ENCODE results near the gene ZBTB20. TPM values are rescaled to one million over a fixed set of nuclear protein-coding genes. Genes with fewer than 3 reads are reported as not detected.

ZBTB20 gene
- total and polyA plus RNA-seq, 10 donors, result 0.32 to 89.7 (median 71.8) TPM

DNA sequence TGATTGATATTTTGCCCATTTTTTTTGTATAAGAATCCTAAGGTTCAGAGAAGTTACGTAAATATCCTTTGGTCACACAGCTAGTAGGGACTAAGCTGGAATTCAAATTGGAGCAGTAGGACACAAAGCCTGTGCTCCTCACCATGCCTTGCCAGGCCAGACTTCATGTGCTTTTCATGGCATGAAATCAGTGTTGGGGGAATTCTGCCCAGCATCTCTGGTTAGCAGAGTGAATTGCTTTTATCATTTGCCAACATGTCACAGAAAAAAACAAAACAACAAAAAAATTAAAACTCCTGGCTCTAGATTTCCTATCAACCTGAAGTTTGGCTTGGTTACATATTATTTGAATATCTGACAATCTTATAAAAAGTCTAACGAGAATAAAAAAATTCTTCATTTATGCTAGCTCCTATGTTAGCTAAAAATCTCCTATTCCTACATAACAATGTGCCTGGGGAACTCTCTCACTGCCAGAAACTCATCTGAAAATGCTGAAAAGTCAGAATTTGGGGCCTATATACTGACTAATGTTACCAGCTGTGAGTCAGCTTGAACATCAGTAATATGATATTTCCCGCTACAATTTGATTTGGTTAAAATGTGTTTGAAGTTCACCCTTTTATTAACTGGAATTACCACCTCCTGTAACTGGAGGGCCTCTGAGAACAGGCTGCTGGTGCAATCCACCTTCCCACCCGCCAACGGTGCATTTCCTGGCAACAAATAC is 711.5 kb downstream of the ZBTB20 start:
- no peak overlapping the region for H3K4me3 ChIP-seq
- H3K27ac ChIP-seq, result no peak overlapping the region
- peaks cover 0 to 4% (median under 1%) of the 10 kb centered on the region in 6 donors for H3K4me1 ChIP-seq
- H3K36me3 ChIP-seq, result no peaks in the 10 kb centered on the region
- intact Hi-C loops (cut with DNase I; ENCODE audit: low total_unique reads), result no loop called here
- 86 to 94% (median 89%) methylated on average over 5 of the region's 5 CpGs for WGBS, 5 donors
- H3K9me3 ChIP-seq, result no peaks in the 10 kb centered on the region
- no peaks in the 10 kb centered on the region for H3K27me3 ChIP-seq (replicated peaks in 1 of 7)
- TF ChIP-seq, protein P1, sequence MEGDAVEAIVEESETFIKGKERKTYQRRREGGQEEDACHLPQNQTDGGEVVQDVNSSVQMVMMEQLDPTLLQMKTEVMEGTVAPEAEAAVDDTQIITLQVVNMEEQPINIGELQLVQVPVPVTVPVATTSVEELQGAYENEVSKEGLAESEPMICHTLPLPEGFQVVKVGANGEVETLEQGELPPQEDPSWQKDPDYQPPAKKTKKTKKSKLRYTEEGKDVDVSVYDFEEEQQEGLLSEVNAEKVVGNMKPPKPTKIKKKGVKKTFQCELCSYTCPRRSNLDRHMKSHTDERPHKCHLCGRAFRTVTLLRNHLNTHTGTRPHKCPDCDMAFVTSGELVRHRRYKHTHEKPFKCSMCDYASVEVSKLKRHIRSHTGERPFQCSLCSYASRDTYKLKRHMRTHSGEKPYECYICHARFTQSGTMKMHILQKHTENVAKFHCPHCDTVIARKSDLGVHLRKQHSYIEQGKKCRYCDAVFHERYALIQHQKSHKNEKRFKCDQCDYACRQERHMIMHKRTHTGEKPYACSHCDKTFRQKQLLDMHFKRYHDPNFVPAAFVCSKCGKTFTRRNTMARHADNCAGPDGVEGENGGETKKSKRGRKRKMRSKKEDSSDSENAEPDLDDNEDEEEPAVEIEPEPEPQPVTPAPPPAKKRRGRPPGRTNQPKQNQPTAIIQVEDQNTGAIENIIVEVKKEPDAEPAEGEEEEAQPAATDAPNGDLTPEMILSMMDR (IDR thresholded peaks at IDR 0.05 in 8 of 11, conservative IDR thresholded peaks at IDR 0.05 in 3 of 11), result no peak
- TF ChIP-seq POLR2A (IDR thresholded peaks at IDR 0.05), result no peak
- TF ChIP-seq POLR2AphosphoS5 (IDR thresholded peaks at IDR 0.05), result no peak
- no peak for DNase-seq

DNA sequence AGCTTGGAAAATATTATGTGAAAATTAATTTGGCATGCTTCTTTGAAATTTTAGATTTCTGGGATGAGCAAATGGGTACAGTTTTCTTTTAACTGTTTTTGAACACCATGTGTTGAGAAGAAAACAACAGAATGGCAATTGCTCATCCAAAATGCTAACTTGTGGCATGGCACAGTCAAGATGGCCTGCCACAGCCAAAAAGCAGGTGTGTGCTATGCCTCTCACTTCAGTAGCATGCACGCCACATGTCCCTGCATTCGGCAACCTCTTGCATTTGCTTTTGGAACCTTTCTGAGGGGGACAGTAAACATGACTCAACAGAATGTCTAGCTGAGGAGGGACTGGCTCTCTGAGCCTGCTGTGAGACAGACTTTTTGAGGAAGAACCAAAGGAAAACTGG is 714.8 kb downstream of the ZBTB20 start:
- no peaks in the 10 kb centered on the region for H3K36me3 ChIP-seq
- H3K4me1 ChIP-seq, result no peaks in the 10 kb centered on the region
- no peak overlapping the region for H3K4me3 ChIP-seq
- no peaks in the 10 kb centered on the region for H3K27me3 ChIP-seq (replicated peaks in 1 of 7)
- intact Hi-C loops (cut with DNase I; ENCODE audit: low total_unique reads), result no loop called here
- no peak for DNase-seq
- no peak overlapping the region for H3K27ac ChIP-seq
- TF ChIP-seq, protein P1 (IDR thresholded peaks at IDR 0.05 in 8 of 11, conservative IDR thresholded peaks at IDR 0.05 in 3 of 11), result no peak
- TF ChIP-seq POLR2A (IDR thresholded peaks at IDR 0.05) (no peak), POLR2AphosphoS5 (IDR thresholded peaks at IDR 0.05) (no peak)
- no peaks in the 10 kb centered on the region for H3K9me3 ChIP-seq
- 95 to 100% (median 98%) methylated on average over 2 of the region's 2 CpGs for WGBS, 5 donors

DNA sequence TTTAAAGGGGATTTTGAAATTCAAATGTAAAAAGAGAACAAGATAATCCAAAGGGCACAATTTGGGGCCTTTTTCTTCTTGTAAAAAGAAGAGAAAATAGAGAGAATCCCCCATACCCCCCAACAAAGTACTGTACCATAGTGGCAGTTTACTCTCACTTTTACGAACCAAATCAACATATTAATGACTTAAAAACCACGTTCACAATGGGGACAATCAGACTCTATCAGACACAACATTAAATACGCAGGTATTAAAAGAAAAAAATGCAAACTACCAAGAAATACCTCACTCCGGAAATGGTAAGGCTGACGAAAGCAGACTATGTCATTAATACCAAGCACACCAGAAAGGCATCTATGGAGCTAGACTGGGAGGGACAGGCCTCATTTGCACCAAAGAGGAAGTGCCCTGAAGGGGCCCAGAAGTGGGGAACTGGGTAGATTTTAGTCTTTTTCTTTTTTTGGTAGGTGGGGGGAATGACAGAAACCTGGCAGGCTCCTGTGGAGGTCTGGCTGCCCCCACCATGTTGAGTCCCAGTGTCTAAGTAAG is 719.0 kb downstream of the ZBTB20 start:
- 69 to 90% (median 79%) methylated on average over 5 of the region's 5 CpGs for WGBS, 5 donors
- DNase-seq, result no peak
- H3K4me3 ChIP-seq, result no peak overlapping the region
- no peaks in the 10 kb centered on the region for H3K27me3 ChIP-seq (replicated peaks in 1 of 7)
- H3K9me3 ChIP-seq, result no peaks in the 10 kb centered on the region
- intact Hi-C loops (cut with DNase I; ENCODE audit: low total_unique reads), result no loop called here
- no peaks in the 10 kb centered on the region for H3K4me1 ChIP-seq
- no peaks in the 10 kb centered on the region for H3K36me3 ChIP-seq
- TF ChIP-seq, protein P1 (IDR thresholded peaks at IDR 0.05 in 8 of 11, conservative IDR thresholded peaks at IDR 0.05 in 3 of 11), result no peak
- peak in 1 of 3 donors; percentile 6 for TF ChIP-seq POLR2AphosphoS5 (IDR thresholded peaks at IDR 0.05)
- H3K27ac ChIP-seq, result peak overlapping the region in 5 of 8 donors; percentile 16 to 57 (median 47)

DNA sequence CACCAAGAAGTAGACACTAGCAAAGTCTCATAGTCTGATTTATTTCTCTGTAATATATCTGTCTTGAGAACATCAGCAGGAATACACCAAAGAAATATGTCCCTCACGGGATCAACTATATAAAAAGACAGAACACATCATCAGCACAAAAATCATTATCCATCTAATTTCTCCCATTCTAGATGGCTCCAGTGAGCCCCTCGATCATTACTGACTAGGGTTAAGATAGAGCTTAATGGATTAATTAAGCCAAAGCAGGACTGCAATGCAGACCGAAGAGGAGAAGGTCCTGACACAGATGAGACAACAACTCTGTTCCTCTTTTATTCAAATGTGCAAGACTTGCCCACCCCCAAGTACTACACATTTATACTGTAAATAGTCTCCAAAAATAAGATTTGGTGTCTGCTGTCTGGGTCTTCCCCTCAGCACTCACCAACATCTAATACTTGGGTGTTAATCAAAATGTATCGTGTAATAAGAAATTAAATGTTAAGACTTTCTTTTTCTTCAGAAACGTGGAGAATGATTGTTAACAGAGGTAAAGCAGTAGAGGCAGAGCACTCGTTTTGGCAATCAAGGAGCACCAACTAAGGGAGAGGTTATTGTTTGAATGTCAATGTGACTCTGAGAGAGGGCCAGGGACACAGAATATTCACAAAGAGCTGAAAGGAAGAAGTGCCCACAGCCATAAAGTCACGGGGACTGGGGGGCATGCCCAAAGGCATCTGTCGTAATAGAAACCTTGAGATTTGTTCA is 719.6 kb downstream of the ZBTB20 start:
- WGBS, 5 donors, result 74 to 85% (median 78%) methylated on average over 8 of the region's 8 CpGs
- no peak overlapping the region for H3K4me3 ChIP-seq
- no peaks in the 10 kb centered on the region for H3K27me3 ChIP-seq (replicated peaks in 1 of 7)
- no peaks in the 10 kb centered on the region for H3K36me3 ChIP-seq
- intact Hi-C loops (cut with DNase I; ENCODE audit: low total_unique reads), result no loop called here
- no peaks in the 10 kb centered on the region for H3K9me3 ChIP-seq
- peak overlapping the region in 5 of 8 donors; percentile 16 to 57 (median 47) for H3K27ac ChIP-seq
- TF ChIP-seq, protein P1 (IDR thresholded peaks at IDR 0.05 in 8 of 11, conservative IDR thresholded peaks at IDR 0.05 in 3 of 11), result no peak
- TF ChIP-seq POLR2A (IDR thresholded peaks at IDR 0.05), result no peak
- no peak for DNase-seq
- H3K4me1 ChIP-seq, result no peaks in the 10 kb centered on the region

All from spleen (tissue), 11 donors.